Kidney (tissue), 14 donors: Measurements from ENCODE around the gene RASGRF2. TPM values are rescaled to one million over a fixed set of nuclear protein-coding genes. Genes with fewer than 3 reads are reported as not detected.

Experiments
- DNase-seq, 5 donors: peaks; one replicate each; pipeline ENCODE4 v3.0.0-alpha.2; 2013 to 2020
- FAIRE-seq: peaks from 2 replicates; lab custom pipeline; 2012; peaks lifted over from hg19 to GRCh38; lab: Jason Lieb, UNC
- H3K27ac ChIP-seq, 2 donors: one replicate each; pipeline ENCODE4 v1.7.0; 2013; ENCODE audit warnings: low read depth in 2 of 2, low read length in 2 of 2, inconsistent platforms in 1 of 2
- H3K27me3 ChIP-seq: one replicate; pipeline ENCODE4 v1.7.1; 2013; ENCODE audit warnings: low read length, inconsistent platforms; ENCODE audit not compliant: control insufficient read depth, insufficient read depth
- H3K36me3 ChIP-seq, 3 donors: one replicate each; pipeline versions ENCODE4 v1.7.0 to v1.7.1; 2013; ENCODE audit warnings: low read length in 3 of 3, control low read depth in 1 of 3, inconsistent platforms in 1 of 3; ENCODE audit not compliant: insufficient read depth in 3 of 3, control insufficient read depth in 2 of 3
- H3K4me1 ChIP-seq, 3 donors: one replicate each; pipeline versions ENCODE4 v1.7.0 to v1.7.1; 2013; ENCODE audit warnings: low read length in 3 of 3, inconsistent platforms in 1 of 3, low read depth in 1 of 3; ENCODE audit not compliant: control insufficient read depth in 2 of 3, insufficient read depth in 2 of 3
- H3K4me3 ChIP-seq, 3 donors: one replicate each; pipeline versions ENCODE4 v1.7.0 to v1.8.1; 2013; ENCODE audit warnings: low read length in 3 of 3, control low read depth in 1 of 3, inconsistent platforms in 1 of 3
- H3K9ac ChIP-seq, 3 donors: one replicate each; pipeline versions ENCODE4 v1.7.0 to v1.7.1; 2013; ENCODE audit warnings: low read length in 3 of 3, control low read depth in 1 of 3, inconsistent platforms in 1 of 3
- H3K9me3 ChIP-seq, 3 donors: one replicate each; pipeline versions ENCODE4 v1.7.0 to v1.7.1; 2013; ENCODE audit warnings: low read length in 3 of 3, control low read depth in 1 of 3, inconsistent platforms in 1 of 3; ENCODE audit not compliant: control insufficient read depth in 2 of 3, insufficient read depth in 1 of 3
- intact Hi-C: fragments of 100-400 bp; cut with DNase I; formaldehyde crosslinking; loops from one replicate; pipeline ENCODE4 v1.11.1; 2022
- polyA plus RNA-seq: library from polyadenylated mRNA; stranded (reverse); fragments of 350-450 nt; fragmentation: Illumina TruSeq; extraction: RNeasy Lipid Tissue Mini Kit (QIAGEN cat#74804); gene quantifications from one replicate; pipeline ENCODE4 v1.2.3, GENCODE V29; 2014; ENCODE audit warnings: low read depth, low replicate concordance; ENCODE audit not compliant: insufficient read depth
- total RNA-seq: library from RNA; stranded (reverse); fragmentation: NEBNext Ultra II Directional; extraction: Animal tissue kit (Norgen Biotek cat#: 25700); gene quantifications from one replicate; pipeline ENCODE4 v1.2.1, GENCODE V29; 2021
- TF ChIP-seq, protein P1 (sequence below): IDR thresholded peaks from 3 replicates; pipeline ENCODE4 v1.5.1; 2012; ENCODE audit warnings: mild to moderate bottlenecking, moderate library complexity, borderline replicate concordance; ENCODE audit not compliant: insufficient read depth; ENCODE audit errors: extremely low read depth
- donor health status: control.
- donor health status: control.
- donor health status: control.
- donor health status: control.
- donor health status: control.
- donor health status: DM: yes; HTN: yes; CAD: no.
- donor health status: Normal renal cell carcinoma (clear cell type).

RASGRF2 gene
- total and polyA plus RNA-seq, 2 donors from 2014 or later, result 4.9 to 14.7 TPM

DNA sequence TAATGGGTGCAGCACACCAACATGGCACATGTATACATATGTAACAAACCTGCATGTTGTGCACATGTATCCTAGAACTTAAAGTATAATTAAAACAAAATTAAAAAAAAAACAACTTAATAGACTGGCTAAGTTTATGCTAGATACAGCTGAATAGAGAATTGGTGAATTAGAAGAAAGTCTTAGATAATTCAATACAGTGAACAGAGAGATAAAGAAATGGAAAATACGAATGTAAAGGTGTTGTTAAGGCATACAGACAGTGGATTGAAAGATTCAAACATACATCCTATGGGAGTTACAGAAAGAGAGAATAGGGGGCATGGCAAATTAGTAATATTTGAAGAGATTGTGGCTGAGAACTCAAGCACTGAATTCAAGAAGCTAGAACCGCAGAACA, 75.4 kb downstream of the RASGRF2 start:
- intact Hi-C loops, result no loop called here

DNA sequence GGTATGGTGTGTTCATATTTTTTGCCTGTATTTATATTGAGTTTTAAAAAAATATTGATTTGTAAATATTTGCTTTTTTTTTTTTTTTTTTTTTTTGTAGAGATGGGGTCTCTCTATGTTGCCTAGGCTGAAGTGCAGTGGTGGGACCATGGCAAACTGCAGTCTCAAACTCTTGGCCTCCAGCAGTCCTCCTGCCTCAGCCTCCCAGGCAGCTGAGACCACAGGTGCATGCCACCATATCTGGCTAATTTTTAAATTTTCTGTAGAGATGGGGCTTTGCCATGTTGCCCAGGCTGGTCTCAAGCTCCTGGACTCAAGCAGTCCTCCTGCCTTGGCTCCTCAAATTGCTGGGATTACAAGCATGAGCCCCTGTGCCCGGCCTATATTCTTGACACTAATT, 78.3 kb downstream of the RASGRF2 start:
- Histone ChIP-seq H3K36me3 (no peaks in the 10 kb centered on the region), H3K9me3 (peaks cover 0 to 5% (median 0%) of the 10 kb centered on the region in 3 donors), H3K27me3 (no peaks in the 10 kb centered on the region), H3K4me1 (no peaks in the 10 kb centered on the region), H3K27ac (no peak overlapping the region), H3K4me3 (no peak overlapping the region), H3K9ac (no peak overlapping the region)
- no peak for FAIRE-seq
- no peak for DNase-seq
- intact Hi-C loops, result no loop called here
- TF ChIP-seq, protein P1, sequence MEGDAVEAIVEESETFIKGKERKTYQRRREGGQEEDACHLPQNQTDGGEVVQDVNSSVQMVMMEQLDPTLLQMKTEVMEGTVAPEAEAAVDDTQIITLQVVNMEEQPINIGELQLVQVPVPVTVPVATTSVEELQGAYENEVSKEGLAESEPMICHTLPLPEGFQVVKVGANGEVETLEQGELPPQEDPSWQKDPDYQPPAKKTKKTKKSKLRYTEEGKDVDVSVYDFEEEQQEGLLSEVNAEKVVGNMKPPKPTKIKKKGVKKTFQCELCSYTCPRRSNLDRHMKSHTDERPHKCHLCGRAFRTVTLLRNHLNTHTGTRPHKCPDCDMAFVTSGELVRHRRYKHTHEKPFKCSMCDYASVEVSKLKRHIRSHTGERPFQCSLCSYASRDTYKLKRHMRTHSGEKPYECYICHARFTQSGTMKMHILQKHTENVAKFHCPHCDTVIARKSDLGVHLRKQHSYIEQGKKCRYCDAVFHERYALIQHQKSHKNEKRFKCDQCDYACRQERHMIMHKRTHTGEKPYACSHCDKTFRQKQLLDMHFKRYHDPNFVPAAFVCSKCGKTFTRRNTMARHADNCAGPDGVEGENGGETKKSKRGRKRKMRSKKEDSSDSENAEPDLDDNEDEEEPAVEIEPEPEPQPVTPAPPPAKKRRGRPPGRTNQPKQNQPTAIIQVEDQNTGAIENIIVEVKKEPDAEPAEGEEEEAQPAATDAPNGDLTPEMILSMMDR, result no peak

More for the DNA sequence above, 75.4 kb downstream of the RASGRF2 start:
- no peaks in the 10 kb centered on the region for H3K27me3 ChIP-seq
- no peaks in the 10 kb centered on the region for H3K4me1 ChIP-seq
- H3K4me3 ChIP-seq, result no peak overlapping the region
- FAIRE-seq, result no peak
- DNase-seq, result no peak
- TF ChIP-seq, protein P1, result no peak
- no peak overlapping the region for H3K9ac ChIP-seq
- H3K27ac ChIP-seq, result no peak overlapping the region
- H3K36me3 ChIP-seq, result no peaks in the 10 kb centered on the region
- peaks cover 0 to 5% (median 0%) of the 10 kb centered on the region in 3 donors for H3K9me3 ChIP-seq

DNA sequence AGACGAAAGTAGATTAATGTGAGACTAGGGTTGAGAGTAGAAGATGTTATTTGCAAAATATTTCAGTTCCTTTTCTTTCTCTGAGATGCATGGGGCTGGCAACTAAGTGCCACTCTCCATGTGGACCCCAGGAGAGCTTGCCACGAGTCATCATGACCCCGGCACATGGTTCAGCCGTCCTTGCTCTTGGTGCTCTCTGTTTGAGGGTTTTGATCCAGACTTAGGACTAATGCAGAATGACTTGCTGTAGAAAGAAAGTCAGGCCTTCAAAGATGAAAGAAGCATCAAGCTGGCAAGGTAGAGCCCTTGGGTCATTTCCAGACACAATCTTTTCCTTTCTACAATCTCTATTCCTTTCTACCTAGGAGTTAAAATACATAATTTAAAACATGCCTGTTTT, 84.7 kb downstream of the RASGRF2 start:
- peaks cover 0 to 7% (median 0%) of the 10 kb centered on the region in 3 donors for H3K4me1 ChIP-seq
- no peaks in the 10 kb centered on the region for H3K36me3 ChIP-seq
- intact Hi-C loops, result no loop called here
- TF ChIP-seq, protein P1, result no peak
- H3K9me3 ChIP-seq, result no peaks in the 10 kb centered on the region
- no peak overlapping the region for H3K4me3 ChIP-seq
- FAIRE-seq (no peak), DNase-seq (no peak)
- H3K27me3 ChIP-seq, result no peaks in the 10 kb centered on the region
- H3K9ac ChIP-seq, result no peak overlapping the region
- H3K27ac ChIP-seq, result no peak overlapping the region

DNA sequence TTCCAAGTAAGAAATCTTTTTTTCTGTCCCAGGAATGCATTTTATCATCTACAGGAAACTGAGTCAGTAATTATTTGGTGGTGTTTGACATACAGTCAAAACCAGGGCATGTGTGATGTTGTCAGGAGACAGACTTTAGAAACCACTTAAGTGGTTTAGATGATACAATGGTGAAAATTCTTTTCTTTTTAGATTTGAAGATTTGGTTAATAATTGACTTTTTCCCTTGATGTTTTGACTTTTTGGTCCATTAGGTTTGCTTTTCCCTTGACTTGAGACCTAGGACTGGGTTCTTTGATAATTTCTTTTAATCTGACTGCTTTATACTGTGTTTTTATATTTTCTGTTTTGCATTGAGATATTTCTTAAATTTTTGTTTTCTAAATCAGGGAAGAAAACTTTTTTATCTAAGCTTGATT, 85.2 kb downstream of the RASGRF2 start:
- Histone ChIP-seq H3K9me3 (no peaks in the 10 kb centered on the region), H3K36me3 (no peaks in the 10 kb centered on the region), H3K9ac (no peak overlapping the region), H3K4me1 (peaks cover 0 to 7% (median 0%) of the 10 kb centered on the region in 3 donors), H3K27me3 (no peaks in the 10 kb centered on the region), H3K27ac (no peak overlapping the region), H3K4me3 (no peak overlapping the region)
- FAIRE-seq, result peak; percentile 83
- intact Hi-C loops, result no loop called here
- TF ChIP-seq, protein P1, result no peak
- DNase-seq, result no peak
